GM12878 (cell line): ENCODE measurements around the gene EXD3. TPM values are rescaled to one million over a fixed set of nuclear protein-coding genes. Genes with fewer than 3 reads are reported as not detected.

Experiments used
- ATAC-seq: fragments of 200-7000 bp; cut with Tn5 transposase; 3 replicates; pipeline ENCODE4 v1.9.1; 2020; ENCODE audit warnings: mild to moderate bottlenecking, moderate library complexity
- BruUV-seq: library from RNA; stranded (reverse); fragments of 400-500 nt; replicated peaks from 2 replicates; lab custom pipeline; 2021; lab: Mats Ljungman, UMichigan
- CTCF ChIA-PET: fragments of 300-600 bp; sonication (Branson Sonifier 250); formaldehyde crosslinking; extraction: SDS; loops from one replicate; lab custom pipeline; 2021; ENCODE audit warnings: inconsistent platforms; lab: Yijun Ruan, JAX
- POLR2A ChIA-PET: fragments of 350-600 bp; formaldehyde crosslinking; extraction: SDS; loops from one replicate; lab custom pipeline; 2021; ENCODE audit warnings: inconsistent platforms; lab: Charles Lee
- RAD21 ChIA-PET: fragments of 300-600 bp; sonication (Branson Sonifier 250); formaldehyde crosslinking; loops from one replicate; lab custom pipeline; 2023; ENCODE audit warnings: antibody characterized with exemption; ENCODE audit not compliant: unreplicated experiment; lab: Charles Lee
- SMC1A ChIA-PET: fragments of 300-600 bp; sonication (Branson Sonifier 250); formaldehyde crosslinking; loops from one replicate; lab custom pipeline; 2023; ENCODE audit not compliant: unreplicated experiment, uncharacterized antibody; lab: Charles Lee
- DNase-seq: peaks from one replicate; pipeline ENCODE4 v3.0.0-alpha.2; 2011; ENCODE audit warnings: low read depth, low spot score
- FAIRE-seq: peaks from 3 replicates; lab custom pipeline; 2011; peaks lifted over from hg19 to GRCh38; lab: Jason Lieb, UNC
- H2AFZ ChIP-seq: 2 replicates; pipeline ENCODE4 v1.6.0; 2011; ENCODE audit warnings: low read depth, low read length, control low read depth; ENCODE audit not compliant: control insufficient read depth
- H3K27ac ChIP-seq: 2 replicates; pipeline ENCODE4 v1.5.1; 2011; ENCODE audit warnings: control low read depth; ENCODE audit not compliant: control insufficient read depth, insufficient read depth
- H3K27me3 ChIP-seq, 2 experiments: replicated peaks in 1 of 2; 2 replicates each; pipeline versions ENCODE4 v1.6.0 to v1.6.1; 2011; ENCODE audit warnings: low read length in 1 of 2; ENCODE audit not compliant: control insufficient read depth in 2 of 2, insufficient read depth in 2 of 2
- H3K36me3 ChIP-seq, 2 experiments: 2 replicates each; pipeline ENCODE4 v1.5.1; 2011; ENCODE audit warnings: low read length in 1 of 2; ENCODE audit not compliant: control insufficient read depth in 2 of 2, insufficient read depth in 2 of 2
- H3K4me1 ChIP-seq: 2 replicates; pipeline ENCODE4 v1.6.1; 2011; ENCODE audit warnings: mild to moderate bottlenecking, low read length, moderate library complexity, mixed read lengths; ENCODE audit not compliant: control insufficient read depth, insufficient read depth
- H3K4me2 ChIP-seq: 2 replicates; pipeline ENCODE4 v1.6.0; 2011; ENCODE audit warnings: control low read depth; ENCODE audit not compliant: control insufficient read depth, insufficient read depth
- H3K4me3 ChIP-seq: fragments of 200-600 bp; sonication (generic); 2 replicates; pipeline ENCODE4 v1.5.1; 2016
- H3K79me2 ChIP-seq: 2 replicates; pipeline ENCODE4 v1.6.0; 2011; ENCODE audit warnings: low read length; ENCODE audit not compliant: control insufficient read depth, insufficient read depth
- H3K9ac ChIP-seq: 2 replicates; pipeline ENCODE4 v1.8.0; 2011; ENCODE audit warnings: low read length, control low read depth, mixed read lengths; ENCODE audit not compliant: control insufficient read depth, insufficient read depth
- H3K9me3 ChIP-seq: replicated peaks from 3 replicates; pipeline ENCODE4 v1.5.1; 2011; ENCODE audit warnings: mild to moderate bottlenecking, low read length; ENCODE audit not compliant: control insufficient read depth, insufficient read depth
- H4K20me1 ChIP-seq: 2 replicates; pipeline ENCODE4 v1.6.0; 2011; ENCODE audit not compliant: control insufficient read depth, insufficient read depth
- BRCA1 ChIP-seq: IDR thresholded peaks from 2 replicates; pipeline ENCODE4 v1.6.1; 2011; ENCODE audit warnings: low read depth, low read length, improper control_type of control experiment
- CREB1 ChIP-seq: IDR thresholded peaks from 2 replicates; pipeline ENCODE4 v1.6.1; 2012; ENCODE audit warnings: low read depth, mild to moderate bottlenecking, inconsistent platforms
- DPF2 ChIP-seq: fragments of 450-650 bp; IDR thresholded peaks from 2 replicates; pipeline ENCODE4 v1.6.1; 2017; ENCODE audit warnings: mild to moderate bottlenecking
- HDAC2 ChIP-seq: fragments of 200-600 bp; sonication (generic); IDR thresholded peaks from 2 replicates; pipeline ENCODE4 v1.6.1; 2017
- HDGF ChIP-seq: fragments of 450-650 bp; IDR thresholded peaks from 2 replicates; pipeline ENCODE4 v1.6.1; 2016; ENCODE audit warnings: antibody characterized with exemption
- LARP7 ChIP-seq: fragments of 450-650 bp; IDR thresholded peaks from 2 replicates; pipeline ENCODE4 v1.6.1; 2017; ENCODE audit warnings: mild to moderate bottlenecking
- PAX8 ChIP-seq: fragments of 450-650 bp; IDR thresholded peaks from 2 replicates; pipeline ENCODE4 v1.6.1; 2017; ENCODE audit warnings: mild to moderate bottlenecking, moderate library complexity
- SIX5 ChIP-seq: IDR thresholded peaks from 2 replicates; pipeline ENCODE4 v1.6.1; 2011; ENCODE audit warnings: mild to moderate bottlenecking, low read depth, low read length, moderate library complexity; ENCODE audit not compliant: severe bottlenecking
- WGBS: methylation state at CpG from one replicate; pipeline ENCODE4 v1.1.6; 2016; ENCODE audit warnings: low lambda C conversion rate; ENCODE audit not compliant: insufficient replicate concordance, insufficient coverage; ENCODE audit errors: missing lambda C conversion rate; 5-methylcytosine and 5-hydroxymethylcytosine counted together
- in situ Hi-C: fragments of 300-500 bp; cut with MboI; formaldehyde crosslinking; loops from 9 replicates; pipeline ENCODE4 v1.14.3; 2018; ENCODE audit warnings: mixed read lengths
- intact Hi-C: fragments of 100-400 bp; cut with micrococcal nuclease; formaldehyde crosslinking; loops from one replicate; pipeline ENCODE4 v1.14.2; 2022; ENCODE audit not compliant: unreplicated experiment
- polyA plus RNA-seq, 11 experiments: library from polyadenylated mRNA; depleted of rRNA in 4 of 11; unstranded in 6 of 11; stranded (reverse) in 5 of 11; fragments of >200 nt; fragmentation: Nextera tagmentation in 4 of 11; fragmentation: Illumina TruSeq in 1 of 11; extraction: Ambion mirVana in 4 of 11; extraction: Trizol in 1 of 11; gene quantifications; 1 replicate in 1 of 11; 2 replicates in 10 of 11; pipeline versions ENCODE4 v1.2.1 to v1.2.3, GENCODE V29; 2011 to 2016; ENCODE audit warnings: inconsistent platforms in 2 of 11, missing spikeins in 2 of 11, low read depth in 1 of 11
- total RNA-seq, 4 experiments: library from RNA; depleted of rRNA in 3 of 4; stranded (reverse); fragments of >200 nt in 3 of 4; fragmentation: Illumina TruSeq in 1 of 4; extraction: Trizol in 1 of 4; gene quantifications; 2 replicates each; pipeline versions ENCODE4 v1.2.1 to v1.2.3, GENCODE V29; 2013 to 2021
- TF ChIP-seq, protein P1 (sequence below): fragments of 450-650 bp; IDR thresholded peaks from 2 replicates; pipeline ENCODE4 v1.6.1; 2017; ENCODE audit warnings: mild to moderate bottlenecking, moderate library complexity
- TF ChIP-seq, protein P2 (sequence below): fragments of 450-650 bp; IDR thresholded peaks from 2 replicates; pipeline ENCODE4 v1.6.1; 2017; ENCODE audit warnings: borderline replicate concordance

Gene EXD3
- total and polyA plus RNA-seq, 10 of the 15 experiments (the other 5 are each of a cell fraction or from before 2014, with no cell fraction given): 0.21 to 7.1 (median 3.6) TPM

DNA sequence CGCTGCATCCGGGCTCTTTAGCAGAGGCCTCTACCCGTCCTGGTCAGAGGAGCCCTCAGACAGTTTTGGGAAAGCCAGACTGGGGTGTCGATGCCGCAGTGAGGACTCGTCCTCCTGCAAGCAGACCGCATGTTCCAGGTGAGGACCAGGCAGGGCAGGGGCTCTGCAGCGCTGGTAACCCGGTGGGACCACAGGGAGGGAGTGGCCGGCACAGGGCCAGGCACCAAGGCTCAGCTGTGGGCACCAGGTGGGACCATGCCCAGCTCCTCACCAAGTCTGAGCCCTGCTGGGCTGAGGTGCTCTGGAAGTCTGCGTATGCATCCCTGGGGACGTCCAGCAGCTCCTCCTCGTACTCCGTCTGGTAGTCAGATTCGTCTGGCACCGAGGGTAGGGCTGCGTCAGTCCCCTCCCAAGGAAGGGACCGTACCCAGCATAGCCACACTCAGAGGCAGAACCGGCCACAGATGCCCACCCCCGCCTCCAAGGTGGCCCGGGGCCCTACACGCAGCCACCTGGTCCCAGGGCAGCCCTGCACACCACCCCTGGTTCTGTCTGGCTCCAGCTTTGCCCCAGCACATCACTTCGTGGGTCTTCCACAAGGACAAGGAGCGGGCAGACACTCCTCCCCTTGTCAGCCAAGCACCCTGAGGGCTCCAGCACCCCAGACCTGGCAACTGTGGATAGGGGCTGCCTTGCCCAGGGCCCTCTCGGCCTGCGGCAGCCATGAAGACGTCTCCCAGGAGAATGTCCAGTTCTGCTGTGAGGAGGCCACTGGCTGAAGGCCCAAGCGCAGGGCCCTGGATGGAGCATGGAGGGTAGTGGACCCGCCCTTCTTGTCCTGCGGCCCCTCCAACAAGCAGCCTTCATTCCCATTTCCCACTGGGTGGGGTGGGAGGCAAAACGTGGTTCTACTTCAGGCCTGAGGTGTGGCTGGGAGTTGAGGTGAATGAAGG is 37.7 kb upstream of the EXD3 start (continued):
- TF ChIP-seq PAX8: no peak

DNA sequence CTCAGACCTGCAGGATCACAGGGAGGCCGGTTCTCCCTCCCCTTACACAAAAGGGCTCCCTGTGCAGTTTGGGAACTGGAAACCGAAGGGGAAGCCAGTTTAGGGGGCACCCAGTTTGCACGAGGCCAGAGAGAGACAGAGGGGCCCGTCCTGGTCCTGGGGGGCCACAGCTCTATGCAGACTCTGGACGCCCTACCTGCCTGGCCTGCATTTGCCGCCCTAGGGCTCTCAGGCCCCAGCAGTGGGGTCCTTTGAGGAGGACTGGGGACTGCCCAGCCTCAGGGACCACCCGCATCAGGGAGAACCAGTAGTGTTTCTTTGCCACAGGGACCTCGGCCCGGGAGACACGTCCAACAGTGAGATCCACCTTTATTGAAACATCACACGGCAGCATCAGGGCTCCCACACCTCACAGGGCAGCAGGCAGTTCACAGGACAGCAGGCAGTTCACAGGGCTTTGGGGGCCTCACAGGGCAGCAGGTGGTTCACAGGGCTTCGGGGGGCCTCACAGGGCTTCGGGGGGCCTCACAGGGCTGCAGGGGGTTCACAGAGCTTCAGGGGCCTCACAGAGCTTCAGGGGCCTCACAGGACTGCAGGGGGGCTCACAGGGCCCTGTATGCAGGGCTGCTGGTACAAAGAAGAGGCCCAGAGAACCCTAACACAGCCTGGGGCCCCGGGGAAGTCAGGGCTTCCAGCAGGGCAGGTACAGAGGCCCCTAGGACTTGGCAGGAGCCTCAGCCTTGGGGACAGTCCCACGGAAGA is 36.8 kb upstream of the EXD3 start:
- peak overlapping the region; percentile 89 for H2AFZ ChIP-seq
- H3K9ac ChIP-seq: peak overlapping the region; percentile 54
- H3K79me2 ChIP-seq: peaks cover 9% of the 10 kb centered on the region
- H3K27ac ChIP-seq: peak overlapping the region; percentile 61
- no peaks in the 10 kb centered on the region for H4K20me1 ChIP-seq
- peaks cover 29% of the 10 kb centered on the region for H3K4me1 ChIP-seq
- in situ Hi-C loops: no loop called here
- CTCF ChIA-PET: interaction anchor here (1.0 to 1.3 kb wide), 3 partner anchors 14 to 158 kb away, joined by 3 to 6 read pairs (median 4); partner anchors contain the start of gene NRARP
- intact Hi-C loops: loop anchor here (10.0 kb wide), 1 partner anchor 65 kb away; no protein-coding TSS in a partner anchor
- RAD21 ChIA-PET: no interaction called here
- no TSS peak for BruUV-seq
- H3K4me3 ChIP-seq: peak overlapping the region; percentile 65; the same call in 1 of the 2 replicates
- no peaks in the 10 kb centered on the region for H3K36me3 ChIP-seq
- SMC1A ChIA-PET: no interaction called here
- FAIRE-seq (no peak), ATAC-seq (peak; percentile 3), DNase-seq (no peak)
- POLR2A ChIA-PET: interaction anchor here (0.5 to 1.0 kb wide), 3 partner anchors 71 to 309 kb away, joined by 3 to 5 read pairs (median 4); no protein-coding TSS in a partner anchor
- no peaks in the 10 kb centered on the region for H3K27me3 ChIP-seq
- WGBS: 21% methylated on average over 15 of the region's 15 CpGs
- peak overlapping the region; percentile 84 for H3K4me2 ChIP-seq
- H3K9me3 ChIP-seq: no peaks in the 10 kb centered on the region
- TF ChIP-seq, protein P1, sequence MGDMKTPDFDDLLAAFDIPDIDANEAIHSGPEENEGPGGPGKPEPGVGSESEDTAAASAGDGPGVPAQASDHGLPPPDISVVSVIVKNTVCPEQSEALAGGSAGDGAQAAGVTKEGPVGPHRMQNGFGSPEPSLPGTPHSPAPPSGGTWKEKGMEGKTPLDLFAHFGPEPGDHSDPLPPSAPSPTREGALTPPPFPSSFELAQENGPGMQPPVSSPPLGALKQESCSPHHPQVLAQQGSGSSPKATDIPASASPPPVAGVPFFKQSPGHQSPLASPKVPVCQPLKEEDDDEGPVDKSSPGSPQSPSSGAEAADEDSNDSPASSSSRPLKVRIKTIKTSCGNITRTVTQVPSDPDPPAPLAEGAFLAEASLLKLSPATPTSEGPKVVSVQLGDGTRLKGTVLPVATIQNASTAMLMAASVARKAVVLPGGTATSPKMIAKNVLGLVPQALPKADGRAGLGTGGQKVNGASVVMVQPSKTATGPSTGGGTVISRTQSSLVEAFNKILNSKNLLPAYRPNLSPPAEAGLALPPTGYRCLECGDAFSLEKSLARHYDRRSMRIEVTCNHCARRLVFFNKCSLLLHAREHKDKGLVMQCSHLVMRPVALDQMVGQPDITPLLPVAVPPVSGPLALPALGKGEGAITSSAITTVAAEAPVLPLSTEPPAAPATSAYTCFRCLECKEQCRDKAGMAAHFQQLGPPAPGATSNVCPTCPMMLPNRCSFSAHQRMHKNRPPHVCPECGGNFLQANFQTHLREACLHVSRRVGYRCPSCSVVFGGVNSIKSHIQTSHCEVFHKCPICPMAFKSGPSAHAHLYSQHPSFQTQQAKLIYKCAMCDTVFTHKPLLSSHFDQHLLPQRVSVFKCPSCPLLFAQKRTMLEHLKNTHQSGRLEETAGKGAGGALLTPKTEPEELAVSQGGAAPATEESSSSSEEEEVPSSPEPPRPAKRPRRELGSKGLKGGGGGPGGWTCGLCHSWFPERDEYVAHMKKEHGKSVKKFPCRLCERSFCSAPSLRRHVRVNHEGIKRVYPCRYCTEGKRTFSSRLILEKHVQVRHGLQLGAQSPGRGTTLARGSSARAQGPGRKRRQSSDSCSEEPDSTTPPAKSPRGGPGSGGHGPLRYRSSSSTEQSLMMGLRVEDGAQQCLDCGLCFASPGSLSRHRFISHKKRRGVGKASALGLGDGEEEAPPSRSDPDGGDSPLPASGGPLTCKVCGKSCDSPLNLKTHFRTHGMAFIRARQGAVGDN: no peak
- TF ChIP-seq LARP7 (no peak), HDAC2 (no peak), SIX5 (no peak), HDGF (peak; percentile 63; the same call in 1 of the 2 replicates), CREB1 (no peak), DPF2 (no peak), BRCA1 (no peak)
- TF ChIP-seq, protein P2, sequence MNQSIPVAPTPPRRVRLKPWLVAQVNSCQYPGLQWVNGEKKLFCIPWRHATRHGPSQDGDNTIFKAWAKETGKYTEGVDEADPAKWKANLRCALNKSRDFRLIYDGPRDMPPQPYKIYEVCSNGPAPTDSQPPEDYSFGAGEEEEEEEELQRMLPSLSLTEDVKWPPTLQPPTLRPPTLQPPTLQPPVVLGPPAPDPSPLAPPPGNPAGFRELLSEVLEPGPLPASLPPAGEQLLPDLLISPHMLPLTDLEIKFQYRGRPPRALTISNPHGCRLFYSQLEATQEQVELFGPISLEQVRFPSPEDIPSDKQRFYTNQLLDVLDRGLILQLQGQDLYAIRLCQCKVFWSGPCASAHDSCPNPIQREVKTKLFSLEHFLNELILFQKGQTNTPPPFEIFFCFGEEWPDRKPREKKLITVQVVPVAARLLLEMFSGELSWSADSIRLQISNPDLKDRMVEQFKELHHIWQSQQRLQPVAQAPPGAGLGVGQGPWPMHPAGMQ: peak; percentile 72
